ENCODE data around the gene ZNF385B. TPM values are rescaled to one million over a fixed set of nuclear protein-coding genes. Genes with fewer than 3 reads are reported as not detected.

The ZNF385B gene
- total RNA-seq, 2 experiments from 2014 or later: 113 to 178 TPM

GRCh38 chr2:179626261-179626660, 235.2 kb downstream of the ZNF385B start:
- intact Hi-C loops (cut with micrococcal nuclease; ENCODE audit: unreplicated experiment): no loop called here
- H3K27ac ChIP-seq (ENCODE audit: low read depth, low read length, poor library complexity, severe bottlenecking): no peak overlapping the region
- H4K20me1 ChIP-seq (ENCODE audit: insufficient read depth, low read length): no peaks in the 10 kb centered on the region
- no peak for DNase-seq (ENCODE audit: low spot score)
- no peak overlapping the region for H3K4me3 ChIP-seq (ENCODE audit: low read depth, low read length, poor library complexity, severe bottlenecking)
- POLR2A ChIA-PET: no interaction called here
- TF ChIP-seq EZH2phosphoT487 (IDR thresholded peaks at IDR 0.05; ENCODE audit: borderline replicate concordance, low read depth, low read length) (no peak), CTCF (conservative IDR thresholded peaks at IDR 0.05; ENCODE audit: low read length) (no peak)
- BruUV-seq (replicated peaks): no TSS peak
- H3K9me2 ChIP-seq (ENCODE audit: insufficient read depth, low read length): no peaks in the 10 kb centered on the region
- no peaks in the 10 kb centered on the region for H3K79me2 ChIP-seq (ENCODE audit: insufficient read depth, low read depth, low read length)
- no peak overlapping the region for H2AFZ ChIP-seq (ENCODE audit: low read length)
- no peaks in the 10 kb centered on the region for H3K4me1 ChIP-seq (ENCODE audit: insufficient read depth, low read length, poor library complexity, severe bottlenecking)
- H3K36me3 ChIP-seq (ENCODE audit: insufficient read depth, low read length): peaks cover 60% of the 10 kb centered on the region
- peaks cover under 1% of the 10 kb centered on the region; the same call in 1 of the 2 replicates for H3K9me3 ChIP-seq (ENCODE audit: low read length)
- no peak overlapping the region for H3K4me2 ChIP-seq (ENCODE audit: low read length)
- CTCF ChIA-PET (ENCODE audit: unreplicated experiment): no interaction called here

GRCh38 chr2:179622635-179623300, 238.6 kb downstream of the ZNF385B start:
- H3K79me2 ChIP-seq (ENCODE audit: insufficient read depth, low read depth, low read length): no peaks in the 10 kb centered on the region
- TF ChIP-seq CTCF (conservative IDR thresholded peaks at IDR 0.05; ENCODE audit: low read length) (no peak), EZH2phosphoT487 (IDR thresholded peaks at IDR 0.05; ENCODE audit: borderline replicate concordance, low read depth, low read length) (no peak)
- POLR2A ChIA-PET: no interaction called here
- no peaks in the 10 kb centered on the region for H3K4me1 ChIP-seq (ENCODE audit: insufficient read depth, low read length, poor library complexity, severe bottlenecking)
- H3K36me3 ChIP-seq (ENCODE audit: insufficient read depth, low read length): peaks cover 90% of the 10 kb centered on the region
- H2AFZ ChIP-seq (ENCODE audit: low read length): no peak overlapping the region
- H3K9me2 ChIP-seq (ENCODE audit: insufficient read depth, low read length): no peaks in the 10 kb centered on the region
- no peaks in the 10 kb centered on the region for H4K20me1 ChIP-seq (ENCODE audit: insufficient read depth, low read length)
- H3K9me3 ChIP-seq (ENCODE audit: low read length): peaks cover 16% of the 10 kb centered on the region
- H3K4me2 ChIP-seq (ENCODE audit: low read length): no peak overlapping the region
- no TSS peak for BruUV-seq (replicated peaks)
- no peak overlapping the region for H3K4me3 ChIP-seq (ENCODE audit: low read depth, low read length, poor library complexity, severe bottlenecking)
- H3K27ac ChIP-seq (ENCODE audit: low read depth, low read length, poor library complexity, severe bottlenecking): no peak overlapping the region
- no peak for DNase-seq (ENCODE audit: low spot score)
- intact Hi-C loops (cut with micrococcal nuclease; ENCODE audit: unreplicated experiment): no loop called here
- CTCF ChIA-PET (ENCODE audit: unreplicated experiment): no interaction called here

GRCh38 chr2:179622112-179622511, 239.3 kb downstream of the ZNF385B start:
- no peak overlapping the region for H2AFZ ChIP-seq (ENCODE audit: low read length)
- POLR2A ChIA-PET: no interaction called here
- no peaks in the 10 kb centered on the region for H4K20me1 ChIP-seq (ENCODE audit: insufficient read depth, low read length)
- no peak for DNase-seq (ENCODE audit: low spot score)
- no peak overlapping the region for H3K4me3 ChIP-seq (ENCODE audit: low read depth, low read length, poor library complexity, severe bottlenecking)
- H3K36me3 ChIP-seq (ENCODE audit: insufficient read depth, low read length): peaks cover 92% of the 10 kb centered on the region
- no peak overlapping the region for H3K27ac ChIP-seq (ENCODE audit: low read depth, low read length, poor library complexity, severe bottlenecking)
- CTCF ChIA-PET (ENCODE audit: unreplicated experiment): no interaction called here
- TF ChIP-seq CTCF (conservative IDR thresholded peaks at IDR 0.05; ENCODE audit: low read length): no peak
- TF ChIP-seq EZH2phosphoT487 (IDR thresholded peaks at IDR 0.05; ENCODE audit: borderline replicate concordance, low read depth, low read length): no peak
- H3K9me2 ChIP-seq (ENCODE audit: insufficient read depth, low read length): no peaks in the 10 kb centered on the region
- H3K9me3 ChIP-seq (ENCODE audit: low read length): peaks cover 16% of the 10 kb centered on the region
- no TSS peak for BruUV-seq (replicated peaks)
- H3K4me2 ChIP-seq (ENCODE audit: low read length): no peak overlapping the region
- no peaks in the 10 kb centered on the region for H3K4me1 ChIP-seq (ENCODE audit: insufficient read depth, low read length, poor library complexity, severe bottlenecking)
- H3K79me2 ChIP-seq (ENCODE audit: insufficient read depth, low read depth, low read length): no peaks in the 10 kb centered on the region
- intact Hi-C loops (cut with micrococcal nuclease; ENCODE audit: unreplicated experiment): no loop called here

All from OCI-LY7 (cell line).